OCI-LY7 (cell line): ENCODE results near the gene PROKR1.

Source experiments
- CTCF ChIP-seq: fragments of 200-600 bp; sonication (generic); conservative IDR thresholded peaks from 2 replicates; pipeline ENCODE4 v1.5.1; 2014; ENCODE audit warnings: mild to moderate bottlenecking, antibody characterized with exemption, low read length, moderate library complexity, mixed read lengths
- EZH2phosphoT487 ChIP-seq: fragments of 200-600 bp; sonication (generic); IDR thresholded peaks from 2 replicates; pipeline ENCODE4 v1.6.1; 2018; ENCODE audit warnings: low read depth, borderline replicate concordance, mild to moderate bottlenecking, mixed run types, antibody characterized with exemption, low read length, moderate library complexity, mixed read lengths

GRCh38 chr2:68658266-68658665 lies 14.9 kb downstream of the PROKR1 start:
- TF ChIP-seq CTCF (no peak), EZH2phosphoT487 (no peak)
